ENCODE results near the gene MTCH1. TPM values are rescaled to one million over a fixed set of nuclear protein-coding genes. Genes with fewer than 3 reads are reported as not detected.

MTCH1 gene
- total and polyA plus RNA-seq, 2 of the 4 experiments (the other 2 are of a cell fraction) = 215 to 263 TPM

- Histone ChIP-seq H2BK120ac (ENCODE audit: low read depth, low read length) (peak overlapping the region; percentile 76), H3K4me1 (ENCODE audit: control insufficient read depth, insufficient read depth, low read length) (peaks cover 32% of the 10 kb centered on the region), H3K18ac (ENCODE audit: low read depth, low read length) (peak overlapping the region; percentile 30), H4K20me1 (ENCODE audit: insufficient read depth, low read length) (no peaks in the 10 kb centered on the region), H3K9ac (ENCODE audit: low read depth, low read length) (no peak overlapping the region; the same call in 1 of the 2 replicates), H3K79me1 (ENCODE audit: low read depth in 1 of 2, low read length in 2 of 2) (peaks cover 0 to 3% of the 10 kb centered on the region in 2 experiments; a peak in 1 of 4 replicates), H2AFZ (replicated peaks; ENCODE audit: low read length, poor library complexity) (no peak overlapping the region), H4K8ac (ENCODE audit: low read depth in 2 of 2, low read length in 2 of 2) (peak overlapping the region in 1 of 2 experiments; percentile 23; a peak in 1 of 4 replicates), H3K27me3 (ENCODE audit: control insufficient read depth, insufficient read depth, low read length) (no peaks in the 10 kb centered on the region), H3K14ac (replicated peaks; ENCODE audit: low read depth, low read length) (peak overlapping the region; percentile 3; the same call in 1 of the 2 replicates), H4K5ac (ENCODE audit: low read depth, low read length) (peak overlapping the region; percentile 50), H3K9me1 (ENCODE audit: insufficient read depth, low read length) (peaks cover 19% of the 10 kb centered on the region), H3K4ac (ENCODE audit: low read depth, low read length) (peak overlapping the region; percentile 83), H3K9me3 (ENCODE audit: control insufficient read depth, insufficient read depth, low read length) (no peaks in the 10 kb centered on the region), H3K56ac (ENCODE audit: extremely low read depth, insufficient read depth, low read length) (no peak overlapping the region), H2AK9ac (replicated peaks; ENCODE audit: low read depth, low read length, poor library complexity) (peak overlapping the region; percentile 67), H2BK20ac (ENCODE audit: low read depth, low read length) (peak overlapping the region; percentile 28; the same call in 1 of the 2 replicates), H3K4me3 (ENCODE audit: insufficient read depth, low read depth, low read length) (no peak overlapping the region), H3K4me2 (ENCODE audit: low read depth, low read length) (no peak overlapping the region; the same call in 1 of the 2 replicates), H2BK15ac (ENCODE audit: low read depth, low read length) (peak overlapping the region; percentile 60; the same call in 1 of the 3 replicates), H2BK5ac (ENCODE audit: low read depth, low read length, poor library complexity, severe bottlenecking) (peak overlapping the region; percentile 58), H4K91ac (ENCODE audit: insufficient read depth, low read depth, low read length) (peak overlapping the region; percentile 57), H2AK5ac (ENCODE audit: low read depth, low read length) (peak overlapping the region; percentile 83), H3K36me3 (ENCODE audit: control insufficient read depth, insufficient read depth, low read length) (peaks cover 6% of the 10 kb centered on the region), H3K23ac (ENCODE audit: low read depth, low read length) (no peak overlapping the region), H3K27ac (ENCODE audit: insufficient read depth, low read length) (peak overlapping the region; percentile 77; the same call in 1 of the 2 replicates)
- dilution Hi-C loops (cut with HindIII; ENCODE audit: low sequenced_read_pairs, unreplicated experiment) (no loop called here), intact Hi-C loops (cut with micrococcal nuclease) (no loop called here), in situ Hi-C loops (cut with MboI; ENCODE audit: low sequenced_read_pairs) (no loop called here)
- BruUV-seq (replicated peaks) = no TSS peak
- DNase-seq (no peak), ATAC-seq (ENCODE audit: low read depth) (no peak)
- WGBS, 2 experiments (ENCODE audit: extremely low coverage in 2 of 2, insufficient read length in 1 of 2) = 62% methylated on average over 8 of the region's 10 CpGs; no CpG with 5 or more reads in 1 of the 2 experiments
- POLR2A ChIA-PET (ENCODE audit: unreplicated experiment) = no interaction called here
- TF ChIP-seq ELK1 (IDR thresholded peaks at IDR 0.05; ENCODE audit: borderline replicate concordance, low read depth, low read length) (no peak), USF2 (IDR thresholded peaks at IDR 0.05; ENCODE audit: low read depth, low read length) (no peak), FOS (IDR thresholded peaks at IDR 0.05; ENCODE audit: low read depth, low read length) (no peak), RAD21 (IDR thresholded peaks at IDR 0.05; ENCODE audit: low read length) (no peak), MAFK (IDR thresholded peaks at IDR 0.05; ENCODE audit: low read depth, low read length) (no peak), BHLHE40 (IDR thresholded peaks at IDR 0.05; ENCODE audit: low read depth, low read length) (no peak), MXI1 (IDR thresholded peaks at IDR 0.05; ENCODE audit: borderline replicate concordance, low read depth, low read length) (no peak), SMC3 (IDR thresholded peaks at IDR 0.05; ENCODE audit: low read depth, low read length) (no peak), CTCF (conservative IDR thresholded peaks at IDR 0.05; ENCODE audit: low read depth, low read length) (no peak), RFX5 (IDR thresholded peaks at IDR 0.05; ENCODE audit: low read depth, low read length) (no peak)
- CTCF ChIA-PET = no interaction called here
These were observed 56.8 kb downstream of the MTCH1 start for GRCh38 chr6:36929152-36929551.

Data from IMR-90 (cell line).